NCI-H2196 treated with DMSO at 0.1 percent for 48 hours (cell line): ENCODE data around the gene SC5D.

Experiments
- DNase-seq: peaks from one replicate; lab custom pipeline; 2025; ENCODE audit not compliant: unreplicated experiment; lab: John Stamatoyannopoulos, UW

Gene SC5D

GRCh38 chr11:121292495-121293287, at the start of gene SC5D:
Gene SC5D, plus strand, starts transcription at chr11:121292771. Its CDS starts 10,605 bp downstream, at chr11:121303376.
- DNase-seq = peak; percentile 88

DNA sequence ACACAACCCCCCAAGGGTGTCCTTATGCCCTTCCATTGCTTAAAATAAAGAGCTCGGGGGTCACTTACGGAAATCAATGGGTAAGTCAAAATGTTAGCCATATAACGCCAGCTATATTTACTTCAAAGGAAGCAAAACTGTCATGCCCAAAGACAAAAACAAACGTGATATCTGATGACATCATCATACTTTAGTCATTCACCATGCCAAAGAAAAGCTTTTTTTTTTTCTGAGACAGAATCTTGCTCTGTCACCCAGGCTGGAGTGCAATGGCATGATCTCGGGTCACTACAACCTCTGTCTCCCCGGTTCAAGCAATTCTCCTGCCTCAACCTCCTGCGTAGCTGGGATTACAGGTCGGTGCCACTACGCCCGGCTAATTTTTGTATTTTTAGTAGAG, 47.7 kb upstream of the SC5D start:
- no peak for DNase-seq

DNA sequence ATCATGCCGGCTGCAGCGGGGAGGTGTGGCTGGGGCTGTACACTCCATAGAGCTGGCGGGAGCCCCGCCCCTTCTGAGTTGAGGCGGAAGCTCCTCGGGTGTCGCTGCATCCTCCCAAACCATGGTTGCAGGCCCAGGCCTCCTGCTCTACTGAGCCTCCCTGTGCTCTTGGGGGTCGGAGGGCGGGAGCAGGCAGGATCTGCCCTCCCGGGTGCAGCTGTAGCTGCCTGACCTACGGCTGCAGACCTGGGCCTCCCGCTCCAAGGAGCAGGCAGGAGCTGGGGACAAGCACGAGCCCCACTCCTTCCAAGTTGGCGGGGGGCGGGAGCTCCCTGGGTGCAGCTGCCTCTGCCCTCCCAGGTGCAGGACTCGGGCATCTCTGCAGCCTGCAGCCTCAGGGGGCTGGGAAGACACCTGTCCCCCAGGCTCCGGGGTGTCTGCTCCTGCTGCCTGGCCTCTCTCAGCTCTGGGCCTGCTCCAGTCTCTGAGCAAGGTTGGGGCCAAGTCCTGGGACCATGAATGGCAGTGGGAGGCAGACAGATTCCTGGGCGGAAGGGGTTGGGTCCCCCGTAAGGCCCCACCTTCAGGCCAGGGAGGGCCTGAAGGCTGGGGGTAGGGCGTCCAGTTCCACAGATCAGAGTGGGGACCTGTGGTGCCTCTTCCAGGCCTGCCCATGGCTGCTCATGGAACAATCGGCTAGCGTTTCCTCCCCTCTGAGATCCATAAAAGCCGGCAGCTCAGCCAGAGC, 46.4 kb upstream of the SC5D start:
- DNase-seq = no peak

DNA sequence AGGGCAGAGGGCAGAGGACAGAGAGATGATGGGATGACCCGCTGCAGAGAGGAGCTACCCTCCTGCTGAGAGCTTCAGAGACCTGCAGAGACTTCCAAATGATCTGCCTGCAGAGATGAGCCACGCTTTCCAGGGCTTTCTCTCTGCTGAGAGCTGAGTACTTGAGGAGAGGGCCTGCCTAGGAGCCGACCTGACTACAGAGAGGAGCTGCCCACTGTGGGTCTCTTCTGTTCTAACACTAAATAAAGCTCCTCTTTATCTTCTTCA, 45.9 kb upstream of the SC5D start:
- no peak for DNase-seq

DNA sequence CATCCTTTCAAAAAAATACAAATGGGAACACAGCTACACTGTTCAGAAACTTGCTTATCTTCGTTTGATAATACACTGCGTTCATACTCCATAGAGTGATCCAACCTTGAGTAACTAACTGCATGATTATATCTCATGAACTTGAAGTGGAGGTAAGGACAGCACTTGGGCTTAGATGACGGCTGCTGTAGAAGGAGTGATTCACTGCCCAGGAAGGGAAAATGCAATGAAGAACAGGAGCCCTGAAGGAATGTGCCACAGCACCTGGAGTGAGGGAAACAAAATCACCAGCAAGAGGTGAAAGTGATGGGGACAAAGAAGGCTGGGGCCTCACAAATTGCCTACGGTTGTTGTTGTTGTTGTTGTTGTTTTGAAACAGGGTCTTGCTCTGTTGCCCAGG, 44.1 kb upstream of the SC5D start:
- no peak for DNase-seq

DNA sequence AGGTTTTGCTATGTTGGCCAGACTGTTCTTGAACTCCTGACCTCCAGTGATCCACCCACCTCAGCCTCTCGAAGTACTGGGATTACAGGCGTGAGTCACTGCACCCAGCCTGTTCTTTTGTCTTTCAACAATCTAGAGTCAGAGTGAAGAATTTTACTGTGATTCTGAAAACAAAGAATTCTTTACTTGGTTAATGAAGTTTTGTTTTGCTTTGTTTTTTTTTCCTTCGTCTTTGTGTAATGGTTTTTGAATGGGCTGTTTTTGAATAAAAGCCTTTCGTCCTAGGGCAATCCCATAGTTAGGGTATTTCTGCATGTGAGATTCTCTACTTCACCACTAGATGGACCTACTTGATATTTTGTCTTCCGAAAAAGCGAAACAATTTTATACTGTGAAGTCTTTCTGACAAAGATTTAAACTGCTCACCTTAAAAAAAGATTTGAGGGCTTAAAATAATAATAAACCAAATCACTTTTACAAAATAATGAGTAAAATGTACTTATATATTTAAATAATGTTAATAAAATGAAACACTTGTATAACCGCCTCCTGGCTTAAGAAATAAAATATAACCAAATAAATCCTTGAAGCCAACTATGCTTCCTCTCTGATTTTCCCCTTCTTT, 43.4 kb upstream of the SC5D start:
- DNase-seq = peak; percentile 16

- DNase-seq = no peak
These were observed 41.7 kb upstream of the SC5D start for GRCh38 chr11:121250843-121251242.

GRCh38 chr11:121253951-121254350, 38.6 kb upstream of the SC5D start:
- no peak for DNase-seq

DNA sequence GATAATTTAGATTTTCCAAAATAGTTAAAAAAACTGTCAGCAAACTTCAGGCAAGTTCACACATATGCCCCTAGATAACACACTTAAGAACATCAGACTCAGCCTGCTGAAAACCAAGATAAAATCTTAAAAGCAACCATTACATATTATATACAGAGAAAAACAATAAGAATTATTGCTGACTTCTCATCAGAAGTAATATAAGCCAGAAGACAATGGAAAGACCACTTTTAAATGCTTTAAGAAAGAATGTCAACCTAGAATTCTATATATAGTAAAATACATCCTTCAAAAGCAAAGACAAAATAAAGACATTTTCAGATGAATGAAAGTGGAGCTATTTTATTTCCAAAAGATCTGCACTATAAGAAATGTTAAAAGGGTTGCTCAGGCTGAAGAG, 37.8 kb upstream of the SC5D start:
- DNase-seq = no peak

DNA sequence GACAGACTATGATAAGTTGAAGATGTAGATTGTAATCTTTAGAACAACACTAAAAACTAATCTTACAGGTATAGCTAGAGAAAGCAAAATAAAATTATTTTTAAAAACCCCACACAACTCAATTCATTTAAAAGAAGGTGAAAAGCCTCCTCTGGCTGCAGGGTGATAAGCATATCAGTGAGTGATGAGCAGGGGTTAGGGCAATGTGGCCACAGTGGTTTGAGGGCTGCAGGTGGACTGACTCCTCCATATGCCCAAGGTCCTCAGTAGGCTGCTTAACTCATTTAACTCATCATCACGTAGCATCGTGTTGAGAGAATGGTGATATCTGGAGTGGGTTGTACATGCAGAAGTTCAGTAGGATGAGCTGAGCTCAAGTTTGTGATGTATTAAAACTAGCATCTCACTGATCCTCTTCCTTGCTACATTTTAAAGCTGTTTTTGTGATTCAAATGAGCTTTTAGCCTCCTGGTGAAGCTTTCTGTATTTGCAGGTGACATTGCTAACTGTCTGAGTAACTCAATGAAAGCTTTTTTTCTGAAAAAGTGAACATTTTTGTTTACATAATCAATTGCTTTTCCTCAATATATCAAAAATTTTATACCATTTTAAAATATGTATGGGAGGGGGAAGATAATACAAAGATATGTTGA, 37.0 kb upstream of the SC5D start:
- DNase-seq = no peak

DNA sequence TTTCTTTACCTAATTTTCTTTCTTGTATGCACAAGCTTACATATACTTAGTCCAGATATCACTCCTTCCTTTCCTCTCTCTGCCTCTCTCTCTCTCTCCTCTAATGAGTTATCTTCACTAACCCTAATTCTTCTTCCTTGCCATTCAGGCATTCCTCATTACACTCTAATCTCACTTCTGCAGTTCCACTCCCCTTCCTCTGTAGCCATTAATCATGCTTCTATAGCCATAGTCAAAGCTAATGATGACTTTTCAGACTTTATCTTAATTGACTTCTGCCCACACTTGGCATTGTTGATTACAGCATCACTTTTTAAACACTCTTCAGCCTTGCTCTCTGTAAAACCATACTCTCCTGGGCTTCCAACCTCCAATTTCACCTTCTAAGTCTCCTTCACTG, 35.3 kb upstream of the SC5D start:
- DNase-seq = no peak

- no peak for DNase-seq
These were observed 34.6 kb upstream of the SC5D start for GRCh38 chr11:121257976-121258375.

DNA sequence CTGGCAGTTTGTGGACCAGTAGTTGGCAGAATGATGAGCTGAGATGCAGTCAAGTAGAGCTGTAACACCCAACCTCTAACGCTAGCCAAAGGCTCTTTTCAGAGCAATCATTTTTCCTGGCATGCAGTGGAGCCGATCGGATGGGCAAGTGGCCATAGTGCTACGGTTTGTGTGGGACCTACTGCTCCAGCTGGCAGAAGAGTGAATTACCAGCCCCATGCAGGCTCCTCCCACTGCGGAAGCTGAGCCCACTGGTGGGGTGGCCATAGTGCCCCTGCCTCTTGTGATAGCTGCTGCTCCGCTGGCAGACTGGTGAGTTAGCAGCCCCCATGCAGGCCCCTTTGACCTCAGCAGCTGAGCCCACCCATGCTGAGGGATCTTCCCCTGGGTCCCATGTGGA, 27.0 kb upstream of the SC5D start:
- no peak for DNase-seq

DNA sequence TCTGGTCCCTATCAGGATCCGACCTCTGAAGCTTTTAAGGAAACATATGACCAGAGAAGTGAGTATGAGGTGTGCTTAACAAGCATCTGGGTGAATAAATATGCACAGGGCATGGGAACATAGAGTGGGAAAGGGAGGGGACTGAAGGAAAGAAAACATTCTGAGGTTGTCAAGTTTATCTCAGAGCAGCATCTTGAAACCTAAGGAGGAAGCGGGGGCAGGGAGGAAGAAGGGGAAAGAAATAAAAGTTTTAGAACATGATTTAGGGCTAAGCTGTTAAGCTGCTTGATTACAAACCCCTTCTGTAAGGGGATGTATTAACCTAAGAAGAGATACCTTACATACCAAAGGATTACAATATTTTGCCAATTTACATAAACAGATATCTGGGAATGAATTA, 24.0 kb upstream of the SC5D start:
- no peak for DNase-seq

DNA sequence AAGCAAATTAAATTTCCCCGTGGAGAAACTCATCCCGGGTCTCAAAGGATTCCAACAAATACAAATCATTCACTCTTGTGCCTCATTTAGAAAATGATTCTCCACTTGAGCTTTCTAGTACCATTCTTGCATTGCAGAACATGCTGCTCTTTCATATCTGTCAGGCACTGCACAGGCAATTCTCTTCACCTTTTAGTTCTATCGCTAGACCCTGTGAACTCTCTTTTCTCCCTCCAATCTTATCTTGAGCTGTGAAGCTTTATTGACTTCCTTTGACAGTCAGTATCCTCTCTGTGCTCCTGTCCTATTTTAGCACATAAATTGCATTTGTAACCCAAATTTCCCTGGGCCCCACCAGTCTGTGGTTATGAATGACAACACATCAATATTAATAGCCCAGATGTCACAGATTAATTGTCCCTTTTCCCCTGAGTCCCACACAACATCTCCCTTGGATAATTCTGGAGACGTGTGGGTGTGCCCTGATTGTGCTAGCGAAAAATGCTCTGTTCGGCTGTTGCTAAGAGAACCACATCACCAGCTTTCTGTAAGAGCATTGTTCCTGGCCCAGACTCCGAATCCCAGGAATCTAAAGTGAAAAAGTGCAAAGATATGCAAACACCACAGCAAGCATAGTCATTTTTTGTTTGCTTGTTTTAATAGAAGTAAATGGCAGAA, 22.4 kb upstream of the SC5D start:
- DNase-seq = no peak

DNA sequence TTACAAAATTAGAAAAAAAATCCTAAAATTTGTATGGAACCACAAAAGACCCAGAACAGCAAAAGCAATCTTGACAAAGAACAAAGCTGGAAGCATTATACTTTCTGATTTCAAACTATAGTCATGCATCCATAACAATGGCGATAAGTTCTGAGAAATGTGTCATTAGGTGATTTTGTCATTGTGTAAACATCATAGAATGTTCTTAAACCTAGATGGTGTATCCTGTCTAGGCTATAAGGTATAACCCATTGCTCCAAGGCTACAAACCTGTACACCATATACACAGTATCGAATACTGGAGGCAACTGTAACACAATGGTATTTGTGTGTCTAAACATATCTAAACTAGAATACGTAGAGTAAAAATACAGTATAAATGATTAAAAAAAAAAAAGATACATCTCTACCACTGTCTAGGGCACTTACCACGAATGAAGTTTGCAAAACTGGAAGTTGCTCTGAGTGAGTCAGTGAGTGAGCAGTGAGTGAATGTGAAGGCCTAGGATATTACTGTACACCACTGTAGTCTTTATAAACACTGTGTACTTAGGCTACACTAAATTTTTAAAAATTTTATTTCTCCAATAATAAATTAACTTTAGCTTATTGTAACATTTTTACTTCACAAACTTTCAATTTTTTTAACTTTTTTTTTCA, 18.1 kb upstream of the SC5D start:
- DNase-seq = no peak

DNA sequence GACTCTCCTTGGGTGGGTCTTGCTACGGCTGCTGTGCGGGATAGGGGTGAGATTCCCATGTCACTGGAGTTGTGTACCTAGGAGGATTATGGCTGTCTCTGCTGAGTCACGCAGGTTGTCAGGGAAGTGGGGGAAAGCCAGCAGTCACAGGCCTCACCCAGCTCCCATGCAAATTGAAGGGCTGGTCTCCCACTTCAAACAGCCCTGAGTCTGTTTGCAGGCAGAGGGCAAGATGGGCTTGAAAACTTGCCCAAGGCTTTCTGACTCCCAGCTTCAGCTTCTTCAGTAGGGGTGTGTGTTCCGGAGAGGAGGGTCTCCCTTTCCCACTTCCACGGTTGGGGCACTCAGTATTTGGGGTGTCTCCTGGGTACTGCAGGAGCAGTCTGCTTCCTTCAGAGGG, 10.9 kb upstream of the SC5D start:
- no peak for DNase-seq

- no peak for DNase-seq
These were observed 10.2 kb upstream of the SC5D start for GRCh38 chr11:121282386-121282785.

DNA sequence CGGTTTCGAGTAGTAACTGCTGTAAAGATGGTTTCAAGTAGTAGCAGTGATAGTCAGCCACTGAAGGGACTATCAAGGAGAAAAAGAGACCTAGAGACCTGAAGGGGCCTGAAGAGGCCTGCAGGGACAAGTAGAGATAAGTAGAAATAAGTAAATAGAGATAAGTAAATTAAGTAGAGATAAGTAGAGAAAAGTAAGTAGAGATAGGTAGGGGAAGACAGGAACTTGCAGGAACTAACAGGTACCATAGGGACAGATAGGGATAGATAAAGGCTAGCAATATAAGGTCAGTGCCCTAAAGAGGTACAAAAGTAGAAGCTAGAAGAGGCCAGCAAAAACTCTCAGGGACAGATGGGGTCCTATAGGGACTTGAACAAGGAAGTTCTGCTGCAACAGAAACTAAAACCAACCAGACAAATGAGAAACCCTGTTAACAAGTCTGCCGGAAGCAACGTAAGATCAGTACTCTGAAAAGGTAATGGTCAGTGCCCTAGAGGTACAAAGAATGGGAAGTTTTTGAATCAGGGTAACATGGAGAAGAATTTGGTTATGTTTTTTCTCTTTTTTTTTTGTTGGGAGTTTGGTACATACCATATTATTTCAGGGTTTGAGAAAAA, 9.6 kb upstream of the SC5D start:
- DNase-seq = no peak

DNA sequence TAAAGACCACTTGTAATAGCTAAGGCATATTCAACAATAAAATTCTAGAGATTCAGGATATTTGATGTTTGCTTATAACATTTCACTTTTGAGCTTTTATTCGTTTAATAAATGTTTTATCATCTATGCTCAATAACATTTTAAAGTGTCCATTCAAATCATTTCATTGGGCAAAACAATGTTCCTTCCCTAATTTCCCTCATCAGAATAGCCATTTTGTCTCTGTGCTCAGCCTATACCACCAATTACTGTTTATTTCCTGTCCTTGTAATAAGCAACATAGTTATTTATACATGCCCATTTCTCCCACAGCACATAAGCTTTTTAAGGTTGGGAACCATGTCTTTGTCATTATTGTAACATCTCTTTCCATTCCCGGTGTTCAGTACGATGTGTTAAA, 1.3 kb upstream of the SC5D start:
- DNase-seq = no peak
